H1 (cell line): Measurements from ENCODE around the gene HEPACAM.

ENCODE experiments used
- EZH2 ChIP-seq: fragments of 200-600 bp; sonication (generic); IDR thresholded peaks from 2 replicates; pipeline ENCODE4 v1.7.1; 2012; ENCODE audit warnings: low read depth, mild to moderate bottlenecking, moderate library complexity, low read length, inconsistent platforms; ENCODE audit not compliant: severe bottlenecking
- JUN ChIP-seq: IDR thresholded peaks from 2 replicates; pipeline ENCODE4 v1.6.1; 2011; ENCODE audit warnings: low read depth, mild to moderate bottlenecking, improper control_type of control experiment, low read length
- NANOG ChIP-seq: IDR thresholded peaks from 2 replicates; pipeline ENCODE4 v1.6.1; 2011; ENCODE audit warnings: low read length, low read depth, mild to moderate bottlenecking, inconsistent platforms; ENCODE audit not compliant: insufficient read depth, poor library complexity, severe bottlenecking
- PHF8 ChIP-seq: fragments of 200-600 bp; sonication (generic); conservative IDR thresholded peaks from 2 replicates; pipeline ENCODE4 v1.7.1; 2012; ENCODE audit warnings: low read depth, mild to moderate bottlenecking, inconsistent platforms, low read length, moderate library complexity
- POLR2A ChIP-seq, 2 experiments: IDR thresholded peaks; 1 replicate in 1 of 2; 2 replicates in 1 of 2; pipeline ENCODE4 v1.6.1; 2011; ENCODE audit warnings: low read depth in 2 of 2, low read length in 2 of 2, mild to moderate bottlenecking in 2 of 2; ENCODE audit errors: control extremely low read depth in 1 of 2
- POLR2AphosphoS5 ChIP-seq: IDR thresholded peaks from 2 replicates; pipeline ENCODE4 v1.6.1; 2011; ENCODE audit warnings: low read depth, low read length
- RAD21 ChIP-seq, 2 experiments: IDR thresholded peaks in 1 of 2; conservative IDR thresholded peaks in 1 of 2; 2 replicates each; pipeline ENCODE4 v1.6.1; 2011; ENCODE audit warnings: low read depth in 2 of 2, low read length in 2 of 2, improper control_type of control experiment in 1 of 2, inconsistent platforms in 1 of 2, mild to moderate bottlenecking in 1 of 2, moderate library complexity in 1 of 2
- RBBP5 ChIP-seq: IDR thresholded peaks from 2 replicates; pipeline ENCODE4 v1.7.1; 2012; ENCODE audit warnings: low read depth, mild to moderate bottlenecking, inconsistent platforms, low read length, moderate library complexity, borderline replicate concordance
- SIRT6 ChIP-seq: IDR thresholded peaks from one replicate; pipeline ENCODE4 v1.7.1; 2012; ENCODE audit warnings: low read length, inconsistent platforms
- TAF1 ChIP-seq: IDR thresholded peaks from 2 replicates; pipeline ENCODE4 v1.6.1; 2011; ENCODE audit warnings: mild to moderate bottlenecking, low read depth, low read length
- TF ChIP-seq, protein P1 (sequence below), 3 experiments: IDR thresholded peaks; 1 replicate in 2 of 3; 2 replicates in 1 of 3; pipeline versions ENCODE4 v1.5.1 to v1.6.1; 2011; ENCODE audit warnings: low read length in 3 of 3, mild to moderate bottlenecking in 3 of 3, inconsistent platforms in 2 of 3, low read depth in 1 of 3, moderate library complexity in 1 of 3; ENCODE audit not compliant: insufficient read depth in 1 of 3; ENCODE audit errors: control extremely low read depth in 1 of 3
- TF ChIP-seq, protein P2 (sequence below): IDR thresholded peaks from 2 replicates; pipeline ENCODE4 v1.6.1; 2011; ENCODE audit warnings: low read depth, mild to moderate bottlenecking, low read length; ENCODE audit not compliant: insufficient read depth

DNA sequence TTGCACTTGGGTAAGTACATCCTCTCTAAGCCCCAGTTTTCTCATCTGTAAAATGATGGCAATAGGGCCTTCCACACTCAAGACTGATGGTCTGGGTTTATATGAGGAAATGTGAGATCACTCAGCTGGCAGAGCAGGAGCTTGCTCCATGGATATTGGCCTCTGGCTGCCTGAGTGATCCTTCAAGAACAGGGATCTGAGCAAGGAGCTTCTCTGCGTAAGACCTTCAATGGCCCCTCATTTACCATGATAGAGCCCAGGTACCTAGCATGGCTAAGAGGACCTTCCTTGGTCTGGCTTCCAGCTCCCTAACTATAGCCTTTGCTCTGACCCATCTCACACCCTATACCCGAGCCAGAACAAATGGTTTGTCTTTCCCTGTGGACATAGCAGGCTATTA lies 43.7 kb downstream of the HEPACAM start:
- TF ChIP-seq, protein P1, sequence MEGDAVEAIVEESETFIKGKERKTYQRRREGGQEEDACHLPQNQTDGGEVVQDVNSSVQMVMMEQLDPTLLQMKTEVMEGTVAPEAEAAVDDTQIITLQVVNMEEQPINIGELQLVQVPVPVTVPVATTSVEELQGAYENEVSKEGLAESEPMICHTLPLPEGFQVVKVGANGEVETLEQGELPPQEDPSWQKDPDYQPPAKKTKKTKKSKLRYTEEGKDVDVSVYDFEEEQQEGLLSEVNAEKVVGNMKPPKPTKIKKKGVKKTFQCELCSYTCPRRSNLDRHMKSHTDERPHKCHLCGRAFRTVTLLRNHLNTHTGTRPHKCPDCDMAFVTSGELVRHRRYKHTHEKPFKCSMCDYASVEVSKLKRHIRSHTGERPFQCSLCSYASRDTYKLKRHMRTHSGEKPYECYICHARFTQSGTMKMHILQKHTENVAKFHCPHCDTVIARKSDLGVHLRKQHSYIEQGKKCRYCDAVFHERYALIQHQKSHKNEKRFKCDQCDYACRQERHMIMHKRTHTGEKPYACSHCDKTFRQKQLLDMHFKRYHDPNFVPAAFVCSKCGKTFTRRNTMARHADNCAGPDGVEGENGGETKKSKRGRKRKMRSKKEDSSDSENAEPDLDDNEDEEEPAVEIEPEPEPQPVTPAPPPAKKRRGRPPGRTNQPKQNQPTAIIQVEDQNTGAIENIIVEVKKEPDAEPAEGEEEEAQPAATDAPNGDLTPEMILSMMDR (IDR thresholded peaks at IDR 0.05; ENCODE audit: control extremely low read depth in 1 of 3, insufficient read depth in 1 of 3, low read depth in 1 of 3, low read length in 3 of 3), result no peak
- TF ChIP-seq JUN, result no peak
- no peak for TF ChIP-seq EZH2
- no peak for TF ChIP-seq POLR2AphosphoS5
- no peak for TF ChIP-seq POLR2A (IDR thresholded peaks at IDR 0.05; ENCODE audit: control extremely low read depth in 1 of 2, low read depth in 2 of 2, low read length in 2 of 2)
- TF ChIP-seq RAD21 (IDR thresholded peaks at IDR 0.05 in 1 of 2, conservative IDR thresholded peaks at IDR 0.05 in 1 of 2; ENCODE audit: low read depth in 2 of 2, low read length in 2 of 2), result no peak
- TF ChIP-seq, protein P2, sequence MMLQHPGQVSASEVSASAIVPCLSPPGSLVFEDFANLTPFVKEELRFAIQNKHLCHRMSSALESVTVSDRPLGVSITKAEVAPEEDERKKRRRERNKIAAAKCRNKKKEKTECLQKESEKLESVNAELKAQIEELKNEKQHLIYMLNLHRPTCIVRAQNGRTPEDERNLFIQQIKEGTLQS, result no peak
- TF ChIP-seq PHF8, result no peak
- TF ChIP-seq RBBP5, result no peak
- no peak for TF ChIP-seq TAF1
- TF ChIP-seq SIRT6, result no peak
- TF ChIP-seq NANOG, result no peak
